Spleen (tissue), 7 donors: ENCODE data around the gene ERBB2.

Experiments used
- CTCF ChIP-seq, 11 experiments: fragments of 200-600 bp in 7 of 11; fragments of 450-650 bp in 4 of 11; sonication (generic) in 4 of 11; IDR thresholded peaks in 8 of 11; conservative IDR thresholded peaks in 3 of 11; 1 replicate in 7 of 11; 2 replicates in 4 of 11; pipeline versions ENCODE4 v1.4.0 to v1.8.0; 2016 to 2021; ENCODE audit warnings: antibody characterized with exemption in 11 of 11, inconsistent platforms in 4 of 11, mild to moderate bottlenecking in 1 of 11
- POLR2A ChIP-seq, 3 donors: fragments of 450-650 bp; IDR thresholded peaks; one replicate each; pipeline ENCODE4 v1.5.1; 2017; ENCODE audit warnings: antibody characterized with exemption in 3 of 3, mild to moderate bottlenecking in 1 of 3
- POLR2AphosphoS5 ChIP-seq, 3 donors: sonication (generic); formaldehyde crosslinking; IDR thresholded peaks; one replicate each; pipeline ENCODE4 v1.5.1; 2017; ENCODE audit warnings: antibody characterized with exemption in 3 of 3
- donor health status: DM: no; HTN: no; CAD: no; lungs with moderate emphysema.
- donor health status: DM: no; HTN: no; CAD: no.
- donor health status: DM: no; HTN: no; CAD: no.

DNA sequence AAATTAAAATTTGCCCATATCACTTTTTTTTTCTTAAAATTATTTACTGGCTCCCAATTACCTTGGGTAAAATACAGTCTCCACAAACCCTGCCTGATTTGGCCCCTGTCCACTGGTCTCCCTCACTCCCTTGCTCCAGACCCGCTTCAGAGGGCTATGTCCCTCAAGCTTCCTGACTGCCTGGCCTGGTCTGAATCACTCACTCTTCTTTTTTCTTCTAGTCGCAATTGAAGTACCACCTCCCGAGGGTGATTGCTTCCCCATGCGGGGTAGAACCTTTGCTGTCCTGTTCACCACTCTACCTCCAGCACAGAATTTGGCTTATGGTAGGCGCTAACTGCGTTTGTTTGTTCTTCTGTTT is 11.4 kb upstream of the ERBB2 start:
- TF ChIP-seq CTCF (IDR thresholded peaks at IDR 0.05 in 8 of 11, conservative IDR thresholded peaks at IDR 0.05 in 3 of 11) (no peak), POLR2A (IDR thresholded peaks at IDR 0.05) (no peak), POLR2AphosphoS5 (IDR thresholded peaks at IDR 0.05) (no peak)
